Pulmonary artery endothelial cell (primary cell): ENCODE results near the gene GRAP2. TPM values are rescaled to one million over a fixed set of nuclear protein-coding genes. Genes with fewer than 3 reads are reported as not detected.
"Not testable (repeated sequence)": the region's sequence is repeated elsewhere in the genome, so short reads cannot be mapped to it uniquely, and the experiment has no call there.

Experiments
- DNase-seq: peaks from one replicate; pipeline ENCODE4 v3.0.0-alpha.2; 2011; ENCODE audit warnings: low read depth, low spot score
- total RNA-seq: library from RNA; depleted of rRNA; stranded (reverse); fragments of >200 nt; gene quantifications from 2 replicates; pipeline ENCODE4 v1.2.3, GENCODE V29; 2014

The GRAP2 gene
- total RNA-seq, 1 donor from 2014 or later = not detected

DNA sequence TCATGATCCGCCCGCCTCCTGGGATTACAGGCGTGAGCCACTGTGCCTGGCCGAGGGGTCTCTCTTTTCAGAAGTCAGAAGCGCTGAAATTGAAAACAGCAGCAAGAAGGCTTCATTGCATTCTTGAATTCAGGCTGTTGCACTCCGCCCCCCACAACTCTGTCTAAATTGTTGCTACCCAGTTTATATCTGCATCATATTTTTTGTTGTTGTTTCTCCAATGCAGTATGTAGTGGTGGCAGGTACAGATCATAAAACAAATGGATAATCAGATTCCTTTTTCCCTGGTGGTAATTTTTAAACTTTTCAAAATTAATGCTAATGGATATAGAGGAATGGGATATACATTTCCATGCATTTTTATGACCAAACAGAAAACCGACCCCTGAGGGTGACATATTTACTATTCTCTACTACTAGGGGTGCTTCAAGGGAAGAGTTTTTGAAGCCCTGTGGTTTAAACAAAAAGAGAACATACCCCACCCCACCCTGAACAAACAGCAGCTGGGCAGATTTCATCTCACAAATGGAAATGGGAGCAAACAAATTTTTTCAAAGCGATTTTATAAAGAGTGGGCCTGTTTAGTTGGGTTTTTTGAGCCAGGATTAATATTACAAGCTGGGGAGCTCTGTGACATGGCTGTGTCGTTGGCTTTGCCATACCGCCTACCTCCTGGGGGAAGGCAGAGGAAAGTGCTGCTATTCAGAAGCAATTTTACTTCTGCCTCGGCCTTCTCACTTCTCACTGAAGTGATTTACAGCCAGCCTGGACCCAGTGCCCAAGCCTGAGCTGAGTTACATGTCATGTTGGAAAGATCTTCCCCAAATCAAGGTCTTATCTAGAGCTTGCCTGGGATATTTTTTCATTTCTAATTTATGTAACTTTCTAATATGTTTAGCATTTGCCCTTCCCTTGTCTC is 43.3 kb downstream of the GRAP2 start:
- no peak for DNase-seq

DNA sequence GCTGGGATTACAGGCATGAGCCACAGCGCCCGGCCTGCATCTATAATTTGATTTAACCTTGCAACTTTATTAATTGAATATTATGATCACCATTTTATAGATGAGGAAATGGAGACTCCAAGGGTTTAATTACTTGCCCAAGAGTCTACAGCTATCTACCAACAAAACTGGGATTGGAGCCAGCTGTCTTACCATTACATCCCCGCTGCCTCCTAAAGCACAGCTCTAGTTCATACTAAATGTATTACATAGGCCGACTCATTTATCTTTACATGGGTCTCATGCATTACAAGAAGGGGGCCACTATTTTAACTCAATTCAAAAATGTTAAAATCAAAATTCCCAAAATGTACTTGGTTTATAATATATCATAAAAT is 45.2 kb downstream of the GRAP2 start:
- DNase-seq = no peak

DNA sequence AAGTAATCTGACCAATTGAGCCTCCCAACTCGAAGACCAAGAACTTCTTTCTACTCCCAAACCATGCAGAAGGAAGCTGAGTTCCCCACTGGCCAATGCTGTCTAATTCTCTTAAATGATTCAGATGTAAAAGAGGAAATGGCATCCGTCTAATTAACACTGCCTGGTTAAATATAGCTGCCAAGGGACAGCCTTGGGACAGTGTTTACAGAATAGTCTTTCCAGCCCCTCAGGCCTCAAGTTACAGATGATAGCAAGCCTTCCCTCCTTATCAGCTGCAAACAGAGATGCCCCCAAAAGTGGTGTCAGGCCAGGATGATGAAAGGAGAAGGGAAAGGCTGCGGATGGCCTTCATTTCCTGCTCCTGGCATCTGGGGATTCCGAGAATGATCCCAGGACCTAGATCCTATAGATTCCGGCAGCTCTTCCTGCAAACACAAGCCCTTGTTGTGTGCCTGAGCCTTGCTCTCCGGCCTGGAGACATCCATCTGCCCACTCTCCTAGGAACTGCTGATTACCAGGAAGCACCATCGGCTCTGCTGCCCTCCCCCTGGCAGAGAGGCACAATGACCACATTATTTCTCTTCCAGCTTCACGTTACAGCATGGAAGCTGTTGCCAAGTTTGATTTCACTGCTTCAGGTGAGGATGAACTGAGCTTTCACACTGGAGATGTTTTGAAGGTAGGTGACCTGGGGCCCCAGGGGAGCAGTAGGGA is 45.8 kb downstream of the GRAP2 start:
- no peak for DNase-seq

DNA sequence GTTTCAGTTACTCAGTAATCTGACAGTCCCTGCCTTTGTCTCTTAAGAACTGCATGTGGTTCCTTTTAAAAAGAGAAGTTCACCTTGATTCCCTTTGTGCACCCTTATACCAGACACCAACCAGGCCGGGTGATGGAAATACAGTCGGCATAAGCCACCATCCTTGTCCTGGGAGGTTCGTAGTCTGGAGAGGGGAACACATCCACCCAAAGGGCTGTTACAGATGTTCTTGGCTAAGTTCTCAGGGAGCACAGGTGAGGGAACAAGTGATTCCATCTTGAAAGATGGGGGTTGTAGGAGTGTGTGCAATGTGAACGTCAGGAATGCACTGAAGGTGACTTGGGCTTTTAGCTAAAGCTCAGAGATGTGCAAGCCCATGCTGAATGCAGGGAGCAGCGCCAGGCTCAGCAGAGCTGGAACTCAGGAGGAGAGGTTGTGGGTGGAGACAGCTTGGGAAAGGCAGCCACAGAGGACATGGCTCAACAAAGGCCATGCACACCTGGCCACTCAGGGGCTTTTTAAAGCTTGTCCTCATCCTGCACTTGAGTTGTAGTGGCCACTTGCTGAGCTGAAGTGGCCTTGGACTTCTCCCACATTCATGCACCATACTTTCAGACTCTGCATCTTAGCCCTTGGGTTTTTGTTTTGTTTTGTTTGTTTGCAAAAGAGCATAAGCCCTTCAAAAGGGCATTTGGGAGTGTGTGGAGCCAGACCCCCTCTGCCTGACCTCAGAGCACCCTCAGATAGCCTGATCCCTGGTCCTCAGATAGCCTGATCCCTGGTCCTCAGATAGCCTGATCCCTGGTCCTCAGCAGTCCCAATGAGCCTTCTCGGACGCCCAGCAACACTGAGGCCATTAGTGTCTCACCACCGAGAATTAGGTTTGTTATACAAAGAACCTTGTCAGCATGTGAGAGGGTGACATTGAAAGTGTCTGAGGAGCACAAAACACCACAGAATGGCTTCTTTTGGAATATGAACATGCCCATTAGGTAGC is 46.6 kb downstream of the GRAP2 start:
- DNase-seq = no peak

DNA sequence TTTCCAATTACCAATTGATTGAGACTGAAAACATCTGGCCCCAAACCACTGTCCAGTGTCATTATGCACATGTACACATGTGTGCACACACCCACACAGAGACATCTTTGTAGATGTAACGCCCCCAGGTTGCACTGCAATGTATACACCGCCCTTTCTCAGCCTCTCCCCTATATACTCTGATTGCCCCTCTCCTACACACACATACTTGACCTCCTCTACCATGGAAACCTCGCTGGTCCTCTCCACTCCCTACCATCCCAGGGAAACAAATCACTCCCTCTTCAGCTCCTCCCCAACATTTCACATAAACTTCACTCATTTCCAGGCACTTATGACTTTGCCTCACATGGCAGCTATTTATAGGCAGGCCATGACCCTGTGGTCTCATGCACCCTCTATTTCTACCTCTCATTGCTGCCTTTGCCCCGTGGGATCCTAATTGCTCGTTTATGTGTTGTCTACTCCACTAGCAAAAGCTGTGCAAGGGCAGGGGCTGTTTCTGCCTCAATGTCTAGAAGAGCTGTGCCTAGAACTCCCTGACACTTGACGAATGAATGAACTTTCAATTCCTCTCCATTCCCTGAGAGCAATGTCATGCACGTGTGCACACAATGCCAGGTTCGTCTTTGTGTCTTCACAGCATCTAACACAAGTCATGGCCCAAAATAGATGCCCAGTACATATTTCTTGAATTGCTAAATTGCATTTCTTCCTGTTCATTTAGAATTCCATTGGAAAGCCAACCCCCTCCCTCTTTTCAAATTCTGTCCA is 49.3 kb downstream of the GRAP2 start:
- no peak for DNase-seq

DNA sequence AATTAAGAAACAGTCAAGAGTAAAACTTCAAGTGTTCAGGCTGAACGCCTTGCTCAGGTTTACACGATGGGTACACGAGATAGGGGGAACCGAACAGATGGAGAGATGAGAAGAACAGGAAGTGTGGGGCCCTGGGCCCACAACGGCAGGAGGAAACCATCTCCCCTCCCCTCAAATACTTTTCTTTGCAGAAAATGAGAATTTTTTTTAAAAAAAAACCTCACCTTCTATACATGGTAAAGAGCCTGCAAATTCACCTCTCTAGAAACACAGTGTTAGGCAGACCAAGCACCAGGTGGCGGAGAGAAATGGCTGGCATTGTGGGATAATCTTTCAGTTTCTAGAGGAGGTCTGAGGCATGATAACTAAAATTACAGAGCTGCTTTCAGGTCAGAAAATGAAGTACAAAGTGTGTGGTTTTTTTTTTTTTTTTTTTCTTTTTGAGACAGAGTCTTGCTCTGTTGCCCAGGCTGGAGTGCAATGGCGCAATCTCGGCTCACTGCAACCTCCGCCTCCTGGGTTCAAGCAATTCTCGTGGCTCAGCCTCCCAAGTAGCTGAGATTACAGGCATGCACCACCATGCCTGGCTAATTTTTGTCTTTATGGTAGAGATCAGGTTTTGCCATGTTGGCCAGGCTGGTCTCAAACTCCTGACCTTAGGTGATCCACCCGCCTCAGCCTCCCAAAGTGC is 50.9 kb downstream of the GRAP2 start:
- not testable (repeated sequence) for DNase-seq

DNA sequence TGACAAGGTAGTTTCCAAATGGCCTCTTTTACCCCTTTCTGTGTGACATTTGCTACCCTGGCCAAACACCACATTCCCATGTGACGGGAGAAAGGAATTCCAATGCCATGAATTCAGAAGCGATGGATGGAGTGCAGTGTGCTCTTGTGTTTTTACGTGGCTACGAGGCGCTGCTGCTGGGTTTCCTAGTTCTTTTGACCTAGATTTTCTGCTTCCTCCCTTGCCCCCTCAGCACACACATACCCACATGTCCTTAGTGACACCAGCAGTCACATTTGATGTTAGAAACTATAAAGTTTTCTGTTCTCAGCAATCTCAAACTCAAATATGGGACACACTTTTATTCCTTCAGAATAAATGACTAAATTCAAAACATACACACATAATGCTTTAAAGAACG is 51.5 kb downstream of the GRAP2 start:
- DNase-seq = no peak

DNA sequence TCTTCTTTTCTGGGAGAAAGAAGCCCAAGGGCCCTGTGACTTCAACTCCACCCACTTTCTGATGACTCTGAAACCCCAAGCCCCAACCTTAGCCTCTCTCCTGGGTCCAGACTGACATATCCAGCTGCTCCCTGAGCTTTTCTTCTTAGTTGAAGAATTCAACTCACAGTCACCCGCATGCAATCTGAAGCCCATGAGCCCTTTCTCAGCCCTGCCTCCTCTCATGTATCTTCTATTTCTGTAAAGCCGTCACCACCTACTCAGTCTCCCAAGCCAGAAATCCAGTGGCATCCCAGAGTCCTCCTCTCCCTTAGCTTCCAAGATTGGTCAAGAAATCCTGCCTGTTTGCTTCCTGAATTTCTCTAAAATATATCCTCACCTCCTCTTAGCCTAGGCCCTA is 52.2 kb downstream of the GRAP2 start:
- DNase-seq = no peak

DNA sequence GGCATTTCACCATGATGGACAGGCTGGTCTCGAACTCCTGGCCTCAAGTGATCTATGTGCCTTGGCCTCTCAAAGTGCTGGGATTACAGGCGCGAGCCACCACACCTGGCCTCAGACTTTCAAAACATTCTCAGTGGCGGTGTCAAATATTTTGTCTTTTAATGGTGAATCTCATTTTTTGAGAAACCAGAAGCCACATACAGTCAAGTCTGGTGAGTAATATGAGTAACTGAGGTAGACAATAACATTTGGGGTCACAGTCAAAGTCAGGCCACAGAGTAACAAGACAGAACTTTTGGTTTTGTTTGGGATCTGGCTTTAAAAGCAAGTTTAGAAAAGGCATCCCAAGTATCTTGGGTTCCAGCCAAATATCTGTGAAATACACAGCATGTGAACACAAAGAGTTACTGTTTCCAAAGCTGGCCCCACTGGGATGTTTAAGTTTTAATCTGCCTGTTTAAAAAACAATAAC is 53.7 kb downstream of the GRAP2 start:
- DNase-seq = no peak

DNA sequence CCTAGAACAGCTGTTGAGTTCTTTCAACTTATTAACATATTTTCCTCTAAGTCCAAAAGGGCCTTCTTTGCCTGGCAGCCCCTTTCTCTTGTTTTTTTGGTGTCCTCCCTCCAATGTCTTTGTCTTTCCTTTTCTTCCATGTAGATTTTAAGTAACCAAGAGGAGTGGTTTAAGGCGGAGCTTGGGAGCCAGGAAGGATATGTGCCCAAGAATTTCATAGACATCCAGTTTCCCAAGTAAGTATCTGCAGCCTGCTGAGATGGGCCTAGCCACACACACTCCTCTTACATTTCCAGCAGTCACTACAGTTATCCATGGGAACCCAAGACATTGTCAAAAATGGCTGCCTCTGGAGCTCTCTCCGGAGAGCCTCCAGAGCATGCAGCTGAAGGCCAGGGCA is 54.8 kb downstream of the GRAP2 start:
- DNase-seq = no peak

DNA sequence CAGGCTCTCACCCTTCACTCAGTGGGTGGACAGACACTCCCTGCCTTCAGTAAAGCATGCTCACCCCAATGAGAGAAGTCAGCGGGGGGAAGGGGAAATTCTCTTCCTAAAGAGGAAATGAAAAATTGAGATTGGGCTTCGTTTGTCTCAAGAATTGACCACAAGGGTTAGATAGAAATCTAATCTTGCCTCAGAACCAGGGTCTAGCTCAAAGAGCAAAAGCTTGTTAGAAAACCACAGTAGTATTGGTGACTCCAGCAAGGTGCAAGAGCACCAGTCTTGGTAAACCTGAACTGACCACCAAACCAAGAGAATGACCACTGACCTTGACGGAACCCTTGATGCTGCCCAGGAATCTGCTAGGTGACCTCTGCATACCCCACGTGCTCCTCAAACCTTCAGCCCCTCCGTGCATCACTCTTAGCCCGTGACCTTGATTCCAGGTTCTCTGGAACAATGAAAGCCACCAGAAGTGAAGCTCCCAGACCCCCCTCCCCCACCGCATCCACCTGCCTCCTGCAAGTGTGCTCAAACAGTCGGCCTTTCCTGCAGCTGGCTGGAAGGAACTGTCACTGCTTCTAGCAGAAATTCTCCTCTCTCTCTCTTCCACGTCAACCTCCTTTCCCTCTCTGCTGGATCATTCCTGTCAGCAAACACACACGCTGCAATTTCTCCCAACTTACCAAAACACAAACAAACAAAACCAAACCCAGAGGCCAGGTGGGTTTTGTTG is 56.2 kb downstream of the GRAP2 start:
- DNase-seq = no peak

DNA sequence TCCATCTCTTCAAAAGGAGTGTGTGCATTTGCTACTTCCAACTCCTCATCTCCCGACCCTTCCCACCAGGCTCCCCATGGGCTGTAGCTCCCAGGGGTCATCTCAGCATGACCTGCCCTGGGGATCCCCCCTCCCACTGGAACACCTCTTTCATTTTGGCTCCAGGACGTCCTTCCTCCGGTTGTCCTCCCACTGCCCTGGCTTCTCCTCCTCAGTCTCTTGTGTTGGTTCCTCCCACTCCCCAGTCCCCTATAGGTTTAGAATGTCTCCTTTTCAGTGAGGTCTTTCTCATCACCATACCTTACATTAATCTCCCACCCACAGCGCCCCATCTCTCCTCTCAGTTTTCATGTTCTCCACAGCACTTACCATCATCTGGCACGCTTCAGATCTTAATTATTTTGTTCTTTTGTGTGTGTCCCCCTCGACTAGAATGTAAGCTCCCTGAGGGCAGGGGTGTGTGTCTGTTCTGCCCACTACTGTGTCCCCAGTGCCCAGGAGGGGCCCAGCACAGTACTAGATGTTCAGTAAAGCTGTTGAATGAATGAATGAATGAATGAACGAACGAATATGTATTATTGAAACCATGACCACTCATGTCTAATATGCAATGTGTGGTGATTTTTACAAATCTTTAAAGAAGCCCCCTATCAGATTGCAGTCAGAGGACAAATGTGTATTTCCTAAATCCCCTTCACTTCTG is 57.3 kb downstream of the GRAP2 start:
- DNase-seq = no peak

DNA sequence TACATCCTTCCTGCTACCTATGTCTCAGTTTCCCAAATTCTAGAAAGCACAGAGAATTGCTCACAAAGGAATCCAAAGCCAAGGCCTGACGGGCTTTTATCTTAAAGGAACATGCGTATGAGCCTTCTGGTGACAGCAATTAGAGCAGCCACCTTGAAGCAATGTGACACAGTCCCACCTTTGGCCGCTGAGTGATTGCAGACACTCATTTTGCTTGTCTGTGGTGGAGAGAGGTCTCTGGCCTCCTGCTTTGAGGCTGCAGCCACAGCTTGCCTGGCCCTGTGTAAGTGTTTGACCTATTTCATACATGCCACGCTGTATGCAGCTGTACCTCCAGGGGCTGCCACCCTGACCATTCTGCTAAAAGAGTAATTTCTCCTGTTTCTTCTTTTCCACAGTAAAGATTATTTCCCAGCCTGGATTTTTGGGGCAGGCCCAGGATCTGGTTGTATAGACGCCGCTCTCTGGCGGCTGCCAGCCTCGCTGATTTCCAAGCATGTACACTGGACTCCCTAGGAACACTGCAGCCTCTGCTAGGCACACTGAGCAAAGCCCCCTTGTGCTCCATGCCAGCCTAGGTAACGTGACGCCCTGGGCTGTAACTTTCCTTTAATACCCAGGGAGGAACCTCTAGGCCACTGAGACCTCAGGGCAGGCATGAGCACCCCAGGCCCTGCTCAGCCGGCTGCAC is 58.2 kb downstream of the GRAP2 start:
- DNase-seq = no peak

DNA sequence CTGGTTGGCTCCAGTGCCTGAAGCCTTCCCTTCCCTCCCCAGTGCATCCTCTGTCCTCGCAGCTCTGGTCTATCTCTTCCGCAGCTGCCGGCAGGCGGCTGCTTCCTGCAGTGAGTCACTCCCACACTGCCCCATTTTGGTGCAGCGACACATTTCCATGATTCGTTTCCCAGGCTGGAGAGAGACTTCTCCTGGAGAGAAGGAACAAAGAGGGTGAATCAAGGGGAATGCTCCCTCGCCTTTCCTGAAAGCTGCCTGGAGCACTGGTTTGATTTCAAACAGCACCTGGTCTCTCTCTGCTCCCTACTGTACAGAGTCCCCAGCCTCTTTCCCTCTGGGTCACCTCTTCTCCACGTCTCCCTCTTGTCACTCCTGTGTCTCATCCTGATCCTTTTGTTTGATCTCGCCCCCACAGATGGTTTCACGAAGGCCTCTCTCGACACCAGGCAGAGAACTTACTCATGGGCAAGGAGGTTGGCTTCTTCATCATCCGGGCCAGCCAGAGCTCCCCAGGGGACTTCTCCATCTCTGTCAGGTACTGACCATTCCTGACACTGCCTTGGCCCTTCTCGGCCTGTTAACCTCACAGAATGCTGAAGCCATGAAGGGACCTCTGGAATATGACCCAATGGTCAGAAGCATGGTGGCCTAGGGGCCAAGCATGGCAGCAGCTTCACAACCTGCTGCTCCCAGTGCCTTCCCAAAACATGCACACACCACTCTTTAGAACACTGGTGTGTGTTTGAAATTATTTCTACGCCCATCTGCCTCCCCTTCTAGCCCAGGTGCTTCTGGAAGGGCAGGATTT is 59.0 kb downstream of the GRAP2 start, which contains the start of gene TMA7B:
TSS of gene TMA7B (plus strand) at position 758 of the 808 bp plus-strand sequence. CDS start 3,978 bp downstream, outside the sequence.
- peak; percentile 33 for DNase-seq

DNA sequence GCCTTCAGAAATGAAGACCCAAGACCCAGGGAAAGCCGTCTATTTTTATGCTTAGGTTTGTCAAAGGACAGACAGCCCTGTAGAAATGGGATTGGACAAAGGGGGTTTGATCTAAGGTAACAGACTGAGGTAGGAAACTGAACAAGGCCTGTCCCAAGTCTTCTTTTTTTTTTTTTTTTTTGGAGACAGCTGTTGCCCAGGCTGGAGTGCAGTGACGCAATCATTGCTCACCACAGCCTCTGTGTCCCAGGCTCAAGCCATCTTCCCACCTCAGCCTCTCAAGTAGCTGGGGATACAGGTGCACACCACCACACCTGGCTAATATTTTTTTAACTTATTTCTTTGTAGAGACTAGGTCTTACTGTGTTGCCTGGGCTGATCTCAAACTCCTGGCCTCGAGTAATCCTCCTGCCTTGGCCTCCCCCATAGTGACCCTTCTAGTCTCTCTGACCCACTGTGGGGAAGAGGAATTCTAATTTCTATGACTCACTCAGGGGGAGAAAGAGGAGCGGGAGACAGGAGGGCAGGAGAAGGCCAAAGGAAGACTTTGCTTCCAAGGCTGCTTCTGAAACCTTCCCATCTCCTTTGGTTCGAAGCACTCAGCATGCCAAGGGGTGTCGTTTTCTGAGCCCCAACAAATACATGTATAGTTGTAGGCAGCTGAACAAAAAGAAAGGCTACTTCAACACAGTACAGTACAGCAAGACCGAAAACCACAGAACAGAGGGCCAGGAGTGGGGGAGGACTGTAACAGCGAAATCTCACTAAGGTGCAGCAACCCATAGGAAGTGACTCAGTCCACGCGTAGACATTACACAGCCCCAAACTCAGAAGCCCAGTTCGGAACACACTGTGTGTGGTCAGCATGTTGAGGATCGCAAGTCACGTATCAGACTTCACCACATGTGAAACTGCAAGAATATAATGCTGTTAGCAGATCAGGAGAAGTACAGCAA is 60.2 kb downstream of the GRAP2 start:
- DNase-seq = no peak

DNA sequence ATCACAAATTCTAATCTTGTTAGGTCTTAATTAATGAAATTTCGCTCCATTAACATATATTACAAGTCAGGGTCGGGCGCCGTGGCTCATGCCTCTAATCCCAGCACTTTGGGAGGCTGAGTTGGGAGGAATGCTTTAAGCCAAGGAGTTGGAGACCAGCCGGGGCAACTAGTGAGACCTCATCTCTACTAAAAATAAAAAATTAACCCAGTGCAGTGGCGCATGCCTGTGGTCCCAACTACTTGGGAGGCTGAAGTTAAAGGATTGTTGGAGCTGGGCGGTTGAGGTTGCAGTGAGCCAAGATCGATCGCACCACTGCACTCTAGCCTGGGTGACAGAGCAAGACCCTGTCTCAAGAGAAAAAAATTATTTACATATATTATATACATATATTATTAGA is 61.2 kb downstream of the GRAP2 start:
- no peak for DNase-seq
